Small intestine (tissue), 7 donors: ENCODE data around the gene NCOA3. TPM values are rescaled to one million over a fixed set of nuclear protein-coding genes. Genes with fewer than 3 reads are reported as not detected.
"Not testable (repeated sequence)": the region's sequence is repeated elsewhere in the genome, so short reads cannot be mapped to it uniquely, and the experiment has no call there.

Source experiments
- DNase-seq, 2 donors: peaks; one replicate each; pipeline versions ENCODE4 v3.0.0 to v3.0.0-alpha.2; 2013
- FAIRE-seq: peaks from 2 replicates; lab custom pipeline; 2012; peaks lifted over from hg19 to GRCh38; lab: Jason Lieb, UNC
- H3K27ac ChIP-seq, 3 donors: one replicate each; pipeline ENCODE4 v1.5.1; 2013; ENCODE audit warnings: low read length in 2 of 3, mild to moderate bottlenecking in 2 of 3, control low read depth in 1 of 3, inconsistent platforms in 1 of 3, low read depth in 1 of 3, moderate library complexity in 1 of 3
- H3K27me3 ChIP-seq, 3 donors: one replicate each; pipeline ENCODE4 v1.6.1; 2013; ENCODE audit warnings: low read length in 3 of 3, inconsistent platforms in 1 of 3; ENCODE audit not compliant: control insufficient read depth in 3 of 3, insufficient read depth in 3 of 3
- H3K36me3 ChIP-seq, 3 donors: one replicate each; pipeline ENCODE4 v1.6.1; 2013; ENCODE audit warnings: low read length in 3 of 3, inconsistent platforms in 1 of 3, low read depth in 1 of 3, mild to moderate bottlenecking in 1 of 3, moderate library complexity in 1 of 3; ENCODE audit not compliant: control insufficient read depth in 3 of 3, insufficient read depth in 2 of 3
- H3K4me1 ChIP-seq, 3 donors: one replicate each; pipeline ENCODE4 v1.6.1; 2013; ENCODE audit warnings: low read length in 2 of 3, inconsistent platforms in 1 of 3, low read depth in 1 of 3, mild to moderate bottlenecking in 1 of 3, moderate library complexity in 1 of 3; ENCODE audit not compliant: control insufficient read depth in 3 of 3, insufficient read depth in 2 of 3
- H3K4me3 ChIP-seq, 3 donors: one replicate each; pipeline ENCODE4 v1.5.1; 2013; ENCODE audit warnings: low read length in 3 of 3, control low read depth in 1 of 3, inconsistent platforms in 1 of 3, low read depth in 1 of 3, mild to moderate bottlenecking in 1 of 3, moderate library complexity in 1 of 3
- H3K9me3 ChIP-seq, 2 donors: one replicate each; pipeline ENCODE4 v1.6.1; 2013; ENCODE audit warnings: low read depth in 1 of 2, low read length in 1 of 2; ENCODE audit not compliant: control insufficient read depth in 2 of 2, insufficient read depth in 1 of 2
- WGBS, 3 donors: extraction: QIAGEN DNeasy Blood & Tissue Kit; methylation state at CpG; one replicate each; pipeline ENCODE4 v1.1.7; 2013; 5-methylcytosine and 5-hydroxymethylcytosine counted together
- polyA plus RNA-seq, 4 donors: library from polyadenylated mRNA; stranded (reverse) in 3 of 4; unstranded in 1 of 4; fragments of 200-250 nt in 3 of 4; fragments of 120-200 nt in 1 of 4; gene quantifications; one replicate each; pipeline versions ENCODE4 v1.2.1 to v1.2.3, GENCODE V29; 2013
- donor health status: healthy with polysubstance abuse.
- donor health status: control.
- donor health status: control.
- donor health status: Bipolar disorder and iron deficiency.
- donor health status: healthy.

Gene NCOA3
- polyA plus RNA-seq, 4 donors: 3.4 to 14.9 (median 5.1) TPM

DNA sequence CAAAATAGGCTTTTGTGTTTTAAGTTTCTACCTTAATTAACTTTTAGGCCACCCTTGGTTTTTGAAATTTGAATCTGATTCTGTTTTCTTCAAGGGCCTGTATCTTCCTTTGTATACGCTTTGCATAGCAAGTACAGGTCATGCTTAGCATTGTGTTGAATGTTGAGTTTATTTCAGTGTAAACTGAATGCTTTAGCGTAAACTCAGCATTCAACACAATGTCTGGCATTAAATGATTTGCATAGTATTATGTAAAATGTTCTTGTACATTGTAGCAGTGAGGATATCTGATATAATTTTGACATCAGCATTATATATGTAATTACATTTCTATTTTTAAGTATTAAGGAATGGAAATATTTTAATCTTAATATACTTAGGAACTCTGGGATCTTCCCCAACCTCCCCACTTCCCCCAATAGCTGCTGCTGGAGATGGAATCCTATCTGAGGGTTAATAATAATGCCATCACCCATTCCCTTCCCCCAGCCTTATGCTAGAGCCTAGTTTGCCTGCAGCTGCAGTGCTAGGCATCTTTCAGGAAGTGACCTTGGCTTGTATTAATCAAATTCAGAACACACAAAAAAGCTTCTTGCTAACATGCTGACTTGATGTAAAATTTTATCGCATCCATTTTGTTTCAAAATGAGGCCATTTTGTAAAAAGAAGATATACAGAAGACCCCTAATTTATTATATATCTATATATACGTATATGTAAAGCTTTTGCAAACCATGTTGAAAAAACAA, 73.1 kb downstream of the NCOA3 start:
- Histone ChIP-seq H3K9me3 (peaks cover 0 to 15% of the 10 kb centered on the region in 2 donors), H3K4me1 (peaks cover 0 to 20% (median 17%) of the 10 kb centered on the region in 3 donors), H3K4me3 (no peak overlapping the region), H3K27me3 (no peaks in the 10 kb centered on the region), H3K27ac (peak overlapping the region in 1 of 3 donors; percentile 13), H3K36me3 (peaks cover 0 to 6% (median 0%) of the 10 kb centered on the region in 3 donors)
- no peak for FAIRE-seq
- WGBS, 3 donors: 46 to 62% (median 60%) methylated on average over 4 of the region's 4 CpGs
- DNase-seq: peak; percentile 20 to 43

DNA sequence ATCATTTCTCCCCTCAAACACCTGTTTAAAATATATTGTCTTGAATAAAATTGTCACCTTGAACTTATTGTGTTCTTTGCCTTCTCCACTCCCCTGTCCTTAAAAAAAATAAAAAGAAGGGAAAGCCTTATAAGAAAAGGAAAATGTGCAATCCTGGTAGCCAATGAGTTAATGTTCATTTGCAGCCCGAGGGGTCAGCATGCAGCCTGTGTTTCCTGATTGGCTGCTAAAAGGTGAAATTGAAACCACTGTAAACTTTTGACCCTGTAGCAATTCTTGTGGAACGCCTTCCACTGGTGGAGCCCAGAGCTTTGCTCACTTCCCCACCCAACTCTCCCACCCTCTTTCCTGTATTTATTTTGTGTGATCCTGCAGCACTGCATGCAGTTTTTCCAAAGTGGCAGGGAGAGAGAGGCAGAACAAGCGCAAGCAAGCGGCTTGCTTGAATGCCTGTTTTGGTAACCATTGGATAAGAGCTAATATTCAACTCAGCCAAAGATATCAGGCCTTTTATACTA, 74.9 kb downstream of the NCOA3 start:
- H3K27me3 ChIP-seq: no peaks in the 10 kb centered on the region
- peak; percentile 86 to 87 for DNase-seq
- peak overlapping the region in 2 of 3 donors; percentile 32 to 80 for H3K27ac ChIP-seq
- H3K4me3 ChIP-seq: peak overlapping the region in 1 of 3 donors; percentile 21
- FAIRE-seq: no peak
- H3K9me3 ChIP-seq: peaks cover 0 to 7% of the 10 kb centered on the region in 2 donors
- H3K4me1 ChIP-seq: peaks cover 0 to 20% (median 17%) of the 10 kb centered on the region in 3 donors
- WGBS, 3 donors: 4 to 8% (median 5%) methylated on average over 4 of the region's 4 CpGs
- peaks cover 0 to 3% (median 0%) of the 10 kb centered on the region in 3 donors for H3K36me3 ChIP-seq

DNA sequence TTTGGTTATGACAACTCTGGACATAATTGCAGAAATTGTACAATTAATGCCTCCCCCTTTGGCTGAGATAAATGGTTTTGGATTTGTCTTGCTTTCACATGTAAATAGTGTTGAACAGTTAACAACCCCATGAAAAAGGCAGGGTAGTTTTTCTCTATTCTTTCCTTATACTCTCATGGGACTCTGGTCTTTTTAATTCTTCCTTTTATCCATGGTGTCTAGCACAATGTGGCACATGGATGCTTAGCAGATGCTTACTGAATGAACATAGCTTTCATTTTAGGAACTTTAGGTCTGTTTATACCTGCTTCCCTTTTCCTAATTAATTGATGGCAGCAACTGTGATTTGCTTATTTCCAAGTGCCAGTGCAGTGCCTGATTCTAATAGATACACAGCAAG, 75.6 kb downstream of the NCOA3 start:
- Histone ChIP-seq H3K27ac (peak overlapping the region in 1 of 3 donors; percentile 80), H3K4me3 (no peak overlapping the region), H3K9me3 (peaks cover 0 to under 1% of the 10 kb centered on the region in 2 donors), H3K36me3 (no peaks in the 10 kb centered on the region), H3K4me1 (peaks cover 0 to 20% (median 17%) of the 10 kb centered on the region in 3 donors), H3K27me3 (no peaks in the 10 kb centered on the region)
- DNase-seq: no peak
- FAIRE-seq: no peak

DNA sequence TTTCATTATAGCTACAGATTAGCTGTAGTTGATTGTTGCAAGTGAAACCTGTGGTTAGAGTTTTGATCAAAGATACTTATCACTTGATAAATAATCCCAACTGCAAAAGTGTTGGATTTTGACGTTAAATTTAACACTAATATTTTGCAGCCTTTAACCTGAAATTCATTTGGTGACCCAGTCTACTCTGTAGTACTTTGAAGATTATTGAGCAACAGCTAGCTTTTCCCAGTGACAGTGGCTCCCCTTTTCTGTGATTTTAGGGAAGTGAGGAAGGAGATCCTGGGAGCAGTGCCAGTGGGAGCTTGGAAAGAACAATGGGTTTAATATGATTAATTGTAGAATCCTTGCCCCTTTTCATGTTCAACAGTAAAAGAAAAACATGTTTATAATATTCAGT, 76.9 kb downstream of the NCOA3 start:
- FAIRE-seq (no peak), DNase-seq (no peak)
- no peaks in the 10 kb centered on the region for H3K27me3 ChIP-seq
- H3K27ac ChIP-seq: peak overlapping the region in 1 of 3 donors; percentile 31
- H3K9me3 ChIP-seq: no peaks in the 10 kb centered on the region
- WGBS, 3 donors: 38 to 71% (median 71%) methylated on average over 1 of the region's 1 CpG
- H3K4me1 ChIP-seq: peaks cover 0 to 20% (median 20%) of the 10 kb centered on the region in 3 donors
- H3K36me3 ChIP-seq: peaks cover 0 to under 1% (median 0%) of the 10 kb centered on the region in 3 donors
- no peak overlapping the region for H3K4me3 ChIP-seq

DNA sequence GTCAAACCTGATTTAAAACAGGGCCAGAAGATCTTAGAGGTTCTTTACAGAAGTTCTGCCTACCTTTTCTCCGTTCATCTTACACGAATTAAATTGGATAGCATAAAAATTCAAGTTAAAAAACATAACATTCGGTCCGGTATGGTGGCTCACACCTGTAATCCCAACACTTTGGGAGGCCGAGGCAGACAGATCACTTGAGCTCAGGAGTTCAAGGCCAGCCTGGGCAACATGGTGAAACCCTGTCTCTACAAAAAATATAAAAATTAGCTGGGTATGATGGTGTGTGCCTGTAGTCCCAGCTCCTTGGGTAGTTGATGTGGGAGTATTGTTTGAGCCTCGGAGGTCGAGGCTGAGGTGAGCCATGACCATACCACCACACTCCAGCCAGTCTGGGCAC, 79.0 kb downstream of the NCOA3 start:
- H3K4me3 ChIP-seq, H3K9me3 ChIP-seq, H3K27me3 ChIP-seq, H3K36me3 ChIP-seq, H3K27ac ChIP-seq, FAIRE-seq, DNase-seq: not testable (repeated sequence)
- 81 to 93% (median 82%) methylated on average over 6 to 7 of the region's 7 CpGs for WGBS, 3 donors
- peaks cover 0 to 14% (median 14%) of the 10 kb centered on the region in 3 donors for H3K4me1 ChIP-seq

DNA sequence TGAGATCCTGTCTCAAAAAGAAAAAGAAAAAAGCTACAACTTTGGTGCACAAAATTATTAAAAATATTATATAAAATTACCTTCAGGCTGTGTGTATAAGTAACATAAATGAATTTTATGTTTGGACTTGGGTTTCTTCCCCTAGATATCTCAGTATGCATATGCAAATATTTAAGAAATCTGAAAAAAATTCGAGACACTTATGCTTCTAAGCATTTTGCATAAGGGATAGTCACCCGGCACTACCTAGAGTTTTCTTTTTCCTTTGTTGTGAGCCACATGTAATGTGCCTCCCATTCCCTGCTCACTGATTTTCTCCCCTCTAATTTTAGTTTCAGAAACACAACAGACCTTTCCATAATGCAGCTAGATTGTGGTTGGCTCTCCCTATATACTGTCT, 79.4 kb downstream of the NCOA3 start:
- Histone ChIP-seq H3K36me3 (peaks cover 0 to 9% (median 0%) of the 10 kb centered on the region in 3 donors), H3K4me3 (no peak overlapping the region), H3K9me3 (no peaks in the 10 kb centered on the region), H3K27me3 (no peaks in the 10 kb centered on the region), H3K27ac (no peak overlapping the region), H3K4me1 (peaks cover 0 to 14% (median 10%) of the 10 kb centered on the region in 3 donors)
- FAIRE-seq (no peak), DNase-seq (no peak)
- 78 to 83% (median 80%) methylated on average over 2 of the region's 2 CpGs for WGBS, 3 donors

DNA sequence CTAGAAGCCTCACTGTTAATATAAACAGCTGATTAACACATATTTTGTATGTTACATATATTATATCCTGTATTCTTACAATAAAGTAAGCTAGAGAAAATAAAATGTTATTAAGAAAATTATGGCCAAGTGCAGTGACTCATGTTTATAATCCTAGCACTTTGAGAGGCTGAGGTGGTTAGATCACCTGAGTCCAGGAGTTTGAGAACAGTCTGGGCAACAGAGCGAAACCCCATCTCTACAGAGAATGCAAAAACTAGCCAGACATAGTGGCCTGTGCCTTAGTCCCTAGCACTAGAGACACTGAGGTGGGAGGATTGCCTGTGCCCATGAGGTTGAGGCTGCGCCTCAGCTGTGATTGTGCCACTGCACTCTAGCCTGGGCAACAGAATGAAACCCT, 81.9 kb downstream of the NCOA3 start:
- Histone ChIP-seq H3K4me1 (peaks cover 0 to 14% (median 0%) of the 10 kb centered on the region in 3 donors), H3K4me3 (no peak overlapping the region), H3K36me3 (peaks cover 0 to 9% (median 0%) of the 10 kb centered on the region in 3 donors), H3K27ac (peak overlapping the region in 1 of 3 donors; percentile 23), H3K27me3 (no peaks in the 10 kb centered on the region), H3K9me3 (no peaks in the 10 kb centered on the region)
- WGBS, 3 donors: 92 to 100% (median 100%) methylated on average over 2 of the region's 2 CpGs
- no peak for FAIRE-seq
- DNase-seq: no peak

DNA sequence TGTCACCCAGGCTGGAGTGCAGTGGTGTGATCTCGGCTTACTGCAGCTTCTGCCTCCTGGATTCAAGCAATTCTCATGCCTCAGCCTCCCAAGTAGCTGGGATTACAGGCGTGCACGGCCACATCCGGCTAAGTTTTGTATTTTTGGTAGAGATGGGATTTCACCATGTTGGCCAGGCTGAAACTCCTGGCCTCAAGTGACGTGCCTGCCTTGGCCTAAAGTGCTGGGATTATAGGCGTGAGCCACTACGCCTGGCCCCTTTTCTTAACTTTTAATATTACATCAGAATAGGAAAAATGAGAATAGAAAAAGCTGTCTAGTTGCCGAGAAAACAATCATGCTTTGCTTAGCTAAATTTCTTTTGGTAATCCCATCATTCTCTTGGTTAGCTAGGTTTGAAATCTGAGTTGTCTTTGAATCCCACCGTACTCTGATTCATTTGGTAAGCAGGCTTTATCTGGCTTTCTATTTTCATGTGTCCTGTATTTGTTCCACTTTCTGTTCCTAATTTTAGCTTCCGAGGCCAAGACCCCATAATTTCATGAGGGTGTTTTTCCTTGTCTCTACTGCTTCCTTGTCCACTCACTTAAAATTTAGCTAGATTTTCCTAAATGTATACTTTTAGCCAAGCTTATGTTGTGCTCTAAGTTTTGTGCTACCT, 83.5 kb downstream of the NCOA3 start:
- no peaks in the 10 kb centered on the region for H3K27me3 ChIP-seq
- H3K4me3 ChIP-seq: no peak overlapping the region
- H3K27ac ChIP-seq: peak overlapping the region in 1 of 3 donors; percentile 65
- no peaks in the 10 kb centered on the region for H3K9me3 ChIP-seq
- no peak for FAIRE-seq
- WGBS, 3 donors: 74 to 95% (median 85%) methylated on average over 10 of the region's 10 CpGs
- DNase-seq: no peak
- H3K36me3 ChIP-seq: peaks cover 0 to 11% (median 0%) of the 10 kb centered on the region in 3 donors
- H3K4me1 ChIP-seq: peaks cover 0 to 6% (median 0%) of the 10 kb centered on the region in 3 donors
